WTC11 (cell line): Measurements from ENCODE around the gene WDCP. TPM values are rescaled to one million over a fixed set of nuclear protein-coding genes. Genes with fewer than 3 reads are reported as not detected.

Experiments used
- ATAC-seq: fragments of 200-7000 bp; cut with Tn5 transposase; 2 replicates; pipeline ENCODE4 v1.10.0; 2021; ENCODE audit warnings: mild to moderate bottlenecking, moderate library complexity
- CTCF ChIA-PET: fragments of 300-600 bp; sonication (Branson Sonifier 250); formaldehyde crosslinking; loops from one replicate; lab custom pipeline; 2021; ENCODE audit warnings: antibody characterized with exemption; lab: Charles Lee
- POLR2A ChIA-PET: fragments of 350-600 bp; sonication (Branson Sonifier 250); formaldehyde crosslinking; loops from one replicate; lab custom pipeline; 2021; ENCODE audit warnings: antibody characterized with exemption; lab: Charles Lee
- DNase-seq: peaks from one replicate; pipeline ENCODE4 v3.0.0; 2021; ENCODE audit warnings: low spot score
- H3K27ac Mint-ChIP-seq: 2 replicates; pipeline ENCODE4 v1.8.0; 2021; ENCODE audit warnings: mixed read lengths
- H3K27me3 Mint-ChIP-seq: 2 replicates; pipeline ENCODE4 v1.8.0; 2021; ENCODE audit warnings: low read depth, mild to moderate bottlenecking, moderate library complexity, mixed read lengths
- H3K36me3 Mint-ChIP-seq: 2 replicates; pipeline ENCODE4 v1.8.0; 2021; ENCODE audit warnings: mixed read lengths
- H3K4me1 Mint-ChIP-seq: 2 replicates; pipeline ENCODE4 v1.8.0; 2022; ENCODE audit warnings: mixed read lengths
- H3K4me3 Mint-ChIP-seq: 2 replicates; pipeline ENCODE4 v1.8.0; 2021; ENCODE audit warnings: mild to moderate bottlenecking, moderate library complexity, mixed read lengths
- H3K9me3 Mint-ChIP-seq: 2 replicates; pipeline ENCODE4 v1.8.0; 2021; ENCODE audit warnings: mixed read lengths
- AFF4 ChIP-seq: sonication (generic); formaldehyde crosslinking; IDR thresholded peaks from 2 replicates; pipeline ENCODE4 v1.8.1; 2023; ENCODE audit warnings: mild to moderate bottlenecking, missing genetic modification reagents, borderline replicate concordance
- CREM ChIP-seq: sonication (generic); formaldehyde crosslinking; IDR thresholded peaks from 2 replicates; pipeline ENCODE4 v1.8.1; 2022; ENCODE audit warnings: mild to moderate bottlenecking, missing genetic modification reagents, moderate library complexity
- FOXJ3 ChIP-seq: sonication (generic); formaldehyde crosslinking; IDR thresholded peaks from 2 replicates; pipeline ENCODE4 v1.9.0; 2021; ENCODE audit warnings: missing genetic modification reagents, mild to moderate bottlenecking, borderline replicate concordance
- GRHL2 ChIP-seq: fragments of 250-450 bp; sonication (Bioruptor Pico); IDR thresholded peaks from 2 replicates; pipeline ENCODE4 v1.8.0; 2022; ENCODE audit warnings: mild to moderate bottlenecking, moderate library complexity; ENCODE audit not compliant: insufficient replicate concordance, severe bottlenecking
- IRF2 ChIP-seq: sonication (generic); formaldehyde crosslinking; IDR thresholded peaks from 2 replicates; pipeline ENCODE4 v1.8.0; 2022; ENCODE audit warnings: low read depth, missing genetic modification reagents, borderline replicate concordance
- NR1H2 ChIP-seq: sonication (generic); formaldehyde crosslinking; IDR thresholded peaks from 2 replicates; pipeline ENCODE4 v1.9.0; 2021; ENCODE audit warnings: mild to moderate bottlenecking, moderate library complexity, missing genetic modification reagents
- SOX15 ChIP-seq: fragments of 250-450 bp; sonication (Bioruptor Pico); IDR thresholded peaks from 2 replicates; pipeline ENCODE4 v1.9.0; 2021; ENCODE audit warnings: mild to moderate bottlenecking
- ZNF396 ChIP-seq: fragments of 250-450 bp; sonication (Bioruptor Pico); IDR thresholded peaks from 2 replicates; pipeline ENCODE4 v1.8.0; 2021; ENCODE audit warnings: mild to moderate bottlenecking, moderate library complexity, borderline replicate concordance
- ZNF416 ChIP-seq: fragments of 250-450 bp; sonication (Bioruptor Pico); IDR thresholded peaks from 2 replicates; pipeline ENCODE4 v1.9.0; 2021; ENCODE audit warnings: mild to moderate bottlenecking, inconsistent platforms
- ZNF512 ChIP-seq: sonication (generic); formaldehyde crosslinking; IDR thresholded peaks from 2 replicates; pipeline ENCODE4 v1.8.1; 2022; ENCODE audit warnings: missing genetic modification reagents, borderline replicate concordance
- total RNA-seq: library from RNA; stranded (reverse); gene quantifications from 3 replicates; pipeline ENCODE4 v1.2.3, GENCODE V29; 2021
- TF ChIP-seq, protein P1 (sequence below): sonication (generic); formaldehyde crosslinking; IDR thresholded peaks from 2 replicates; pipeline ENCODE4 v1.8.1; 2023; ENCODE audit warnings: mild to moderate bottlenecking, missing genetic modification reagents
- TF ChIP-seq, protein P2 (sequence below): sonication (generic); formaldehyde crosslinking; IDR thresholded peaks from 2 replicates; pipeline ENCODE4 v1.8.1; 2022; ENCODE audit warnings: low read depth, missing genetic modification reagents, borderline replicate concordance
- TF ChIP-seq, protein P3 (sequence below): sonication (generic); formaldehyde crosslinking; conservative IDR thresholded peaks from 2 replicates; pipeline ENCODE4 v1.8.1; 2022; ENCODE audit warnings: mild to moderate bottlenecking, missing genetic modification reagents

WDCP gene
- total RNA-seq, 1 experiment from 2014 or later, result 31.9 TPM

DNA sequence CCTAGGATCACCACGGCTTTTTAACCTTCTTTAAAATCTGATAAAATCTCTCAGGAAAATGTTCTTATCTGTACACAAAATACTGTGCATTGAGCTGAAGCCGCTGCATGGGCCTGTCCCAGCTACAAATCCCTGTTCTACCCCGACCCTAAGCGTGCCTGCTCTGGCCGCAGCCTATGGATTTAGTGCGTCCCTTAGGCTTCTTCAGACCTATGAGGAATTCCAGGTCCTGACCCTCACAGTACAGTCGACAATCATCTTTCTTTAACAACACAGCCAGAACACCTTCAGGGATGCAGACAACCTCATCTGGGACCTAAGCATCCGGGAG lies 477 bp upstream of the WDCP start (continued):
- TF ChIP-seq GRHL2 (CRISPR knock-in tag), result no peak
- TF ChIP-seq, protein P1, sequence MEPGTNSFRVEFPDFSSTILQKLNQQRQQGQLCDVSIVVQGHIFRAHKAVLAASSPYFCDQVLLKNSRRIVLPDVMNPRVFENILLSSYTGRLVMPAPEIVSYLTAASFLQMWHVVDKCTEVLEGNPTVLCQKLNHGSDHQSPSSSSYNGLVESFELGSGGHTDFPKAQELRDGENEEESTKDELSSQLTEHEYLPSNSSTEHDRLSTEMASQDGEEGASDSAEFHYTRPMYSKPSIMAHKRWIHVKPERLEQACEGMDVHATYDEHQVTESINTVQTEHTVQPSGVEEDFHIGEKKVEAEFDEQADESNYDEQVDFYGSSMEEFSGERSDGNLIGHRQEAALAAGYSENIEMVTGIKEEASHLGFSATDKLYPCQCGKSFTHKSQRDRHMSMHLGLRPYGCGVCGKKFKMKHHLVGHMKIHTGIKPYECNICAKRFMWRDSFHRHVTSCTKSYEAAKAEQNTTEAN (CRISPR knock-in tag), result no peak
- no peak for TF ChIP-seq FOXJ3 (CRISPR knock-in tag)
- no peak for TF ChIP-seq ZNF396 (CRISPR knock-in tag)

- ChIA-PET CTCF (interaction anchor here (1.1 to 1.8 kb wide), 4 partner anchors 14 to 120 kb away, joined by 3 to 17 read pairs (median 12); partner anchors contain the start of genes ATAD2B and TP53I3), POLR2A (interaction anchor here (1.4 to 1.8 kb wide), 3 partner anchors 13 to 119 kb away, joined by 4 to 29 read pairs (median 19); partner anchors contain the start of genes ATAD2B and SF3B6)
- H3K27me3 Mint-ChIP-seq, result no peaks in the 10 kb centered on the region
- H3K9me3 Mint-ChIP-seq, result no peaks in the 10 kb centered on the region
- H3K36me3 Mint-ChIP-seq, result 0 out of 2 replicates have a peak, but pooled peaks cover 3% of the 10 kb centered on the region
- H3K4me3 Mint-ChIP-seq, result peak overlapping the region; percentile 97
- no peak overlapping the region for H3K27ac Mint-ChIP-seq
- DNase-seq (no peak), ATAC-seq (no peak)
- TF ChIP-seq CREM (CRISPR knock-in tag), result no peak
- no peak for TF ChIP-seq ZNF512
- TF ChIP-seq SOX15 (CRISPR knock-in tag), result no peak
- TF ChIP-seq AFF4 (CRISPR knock-in tag), result no peak
- TF ChIP-seq ZNF416, result no peak
- TF ChIP-seq, protein P2, sequence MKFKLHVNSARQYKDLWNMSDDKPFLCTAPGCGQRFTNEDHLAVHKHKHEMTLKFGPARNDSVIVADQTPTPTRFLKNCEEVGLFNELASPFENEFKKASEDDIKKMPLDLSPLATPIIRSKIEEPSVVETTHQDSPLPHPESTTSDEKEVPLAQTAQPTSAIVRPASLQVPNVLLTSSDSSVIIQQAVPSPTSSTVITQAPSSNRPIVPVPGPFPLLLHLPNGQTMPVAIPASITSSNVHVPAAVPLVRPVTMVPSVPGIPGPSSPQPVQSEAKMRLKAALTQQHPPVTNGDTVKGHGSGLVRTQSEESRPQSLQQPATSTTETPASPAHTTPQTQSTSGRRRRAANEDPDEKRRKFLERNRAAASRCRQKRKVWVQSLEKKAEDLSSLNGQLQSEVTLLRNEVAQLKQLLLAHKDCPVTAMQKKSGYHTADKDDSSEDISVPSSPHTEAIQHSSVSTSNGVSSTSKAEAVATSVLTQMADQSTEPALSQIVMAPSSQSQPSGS (CRISPR knock-in tag), result no peak
- TF ChIP-seq, protein P3, sequence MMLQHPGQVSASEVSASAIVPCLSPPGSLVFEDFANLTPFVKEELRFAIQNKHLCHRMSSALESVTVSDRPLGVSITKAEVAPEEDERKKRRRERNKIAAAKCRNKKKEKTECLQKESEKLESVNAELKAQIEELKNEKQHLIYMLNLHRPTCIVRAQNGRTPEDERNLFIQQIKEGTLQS, result no peak
- TF ChIP-seq IRF2 (CRISPR knock-in tag), result no peak
- no peak for TF ChIP-seq NR1H2 (CRISPR knock-in tag)
- peaks cover 26% of the 10 kb centered on the region for H3K4me1 Mint-ChIP-seq
Observed at GRCh38 chr2:24046599-24046929, 627 bp downstream of the WDCP start.
